Psoas muscle (tissue), 8 donors: ENCODE measurements around the gene ACSF2. TPM values are rescaled to one million over a fixed set of nuclear protein-coding genes. Genes with fewer than 3 reads are reported as not detected.

Source experiments
- ATAC-seq, 4 donors: fragments of 200-7000 bp; cut with Tn5 transposase; one replicate each; pipeline ENCODE4 v1.9.1; 2020; ENCODE audit warnings: moderate library complexity in 3 of 4, mild to moderate bottlenecking in 2 of 4
- DNase-seq, 2 donors: peaks; one replicate each; pipeline ENCODE4 v3.0.0-alpha.2; 2020
- H3K27ac ChIP-seq: fragments of 200-600 bp; one replicate; pipeline ENCODE4 v1.8.0; 2022
- H3K27me3 ChIP-seq, 3 donors: fragments of 200-600 bp in 1 of 3; one replicate each; pipeline versions ENCODE4 v1.6.1 to v1.8.0; 2013 to 2022; ENCODE audit warnings: low read length in 2 of 3, mild to moderate bottlenecking in 2 of 3, moderate library complexity in 1 of 3; ENCODE audit not compliant: insufficient read depth in 3 of 3
- H3K36me3 ChIP-seq, 2 donors: fragments of 200-600 bp in 1 of 2; one replicate each; pipeline versions ENCODE4 v1.6.1 to v1.8.0; 2013 to 2022; ENCODE audit warnings: low read depth in 1 of 2, mild to moderate bottlenecking in 1 of 2, moderate library complexity in 1 of 2; ENCODE audit not compliant: insufficient read depth in 1 of 2
- H3K4me1 ChIP-seq: fragments of 200-600 bp; one replicate; pipeline ENCODE4 v1.8.0; 2022
- H3K4me3 ChIP-seq: fragments of 200-600 bp; one replicate; pipeline ENCODE4 v1.8.0; 2022; ENCODE audit warnings: mild to moderate bottlenecking
- H3K9me3 ChIP-seq: fragments of 200-600 bp; one replicate; pipeline ENCODE4 v1.8.0; 2022
- CTCF ChIP-seq: fragments of 200-600 bp; IDR thresholded peaks from one replicate; pipeline ENCODE4 v1.8.0; 2022; ENCODE audit warnings: antibody characterized with exemption
- WGBS, 3 donors: extraction: QIAGEN DNeasy Blood & Tissue Kit; methylation state at CpG; one replicate each; pipeline versions ENCODE4 v1.1.6 to v1.1.7; 2013; 5-methylcytosine and 5-hydroxymethylcytosine counted together
- intact Hi-C, 2 donors: fragments of 100-400 bp; cut with DNase I; formaldehyde crosslinking; loops; one replicate each; pipeline versions ENCODE4 v1.11.0 to v1.14.2; 2022
- polyA plus RNA-seq, 3 donors: library from polyadenylated mRNA; stranded (reverse); fragments of 200-250 nt; gene quantifications; one replicate each; pipeline ENCODE4 v1.2.3, GENCODE V29; 2013
- total RNA-seq, 4 donors: library from RNA; stranded (reverse); fragmentation: NEBNext Ultra II Directional in 2 of 4; extraction: Animal tissue kit (Norgen Biotek cat#: 25700) in 2 of 4; gene quantifications; one replicate each; pipeline versions ENCODE4 v1.2.1 to v1.2.4, GENCODE V29; 2021 to 2023
- donor health status: healthy with polysubstance abuse.
- donor health status: DM: no; HTN: no; CAD: no; lungs with moderate emphysema.
- donor health status: Bipolar disorder and iron deficiency.
- donor health status: healthy.
- donor health status: DM: yes; HTN: yes; CAD: no.
- donor health status: DM: no; HTN: no; CAD: no.
- donor health status: DM: no; HTN: no; CAD: no.
- donor health status: DM: yes; HTN: yes; CAD: no.

Gene ACSF2
- total and polyA plus RNA-seq, 7 donors = 14.4 to 72.3 (median 35.5) TPM

GRCh38 chr17:50480142-50480764 lies 54.2 kb downstream of the ACSF2 start:
- peak overlapping the region; percentile 96 for H3K27ac ChIP-seq
- no peaks in the 10 kb centered on the region for H3K9me3 ChIP-seq
- DNase-seq (no peak), ATAC-seq (no peak)
- H3K27me3 ChIP-seq = no peaks in the 10 kb centered on the region
- intact Hi-C loops = loop anchor here (2.0 to 10.0 kb wide), 5 partner anchors 63 to 355 kb away; partner anchors contain the start of genes WFIKKN2 (in 2 of the 2), ANKRD40 (in 1 of the 2) and SPATA20 (in 1 of the 2)
- peak overlapping the region; percentile 93 for H3K4me3 ChIP-seq
- peaks cover 37% of the 10 kb centered on the region for H3K4me1 ChIP-seq
- no peak for TF ChIP-seq CTCF
- WGBS, 3 donors = 81 to 90% (median 82%) methylated on average over 7 of the region's 7 CpGs
- peaks cover 0 to 50% of the 10 kb centered on the region in 2 donors for H3K36me3 ChIP-seq

DNA sequence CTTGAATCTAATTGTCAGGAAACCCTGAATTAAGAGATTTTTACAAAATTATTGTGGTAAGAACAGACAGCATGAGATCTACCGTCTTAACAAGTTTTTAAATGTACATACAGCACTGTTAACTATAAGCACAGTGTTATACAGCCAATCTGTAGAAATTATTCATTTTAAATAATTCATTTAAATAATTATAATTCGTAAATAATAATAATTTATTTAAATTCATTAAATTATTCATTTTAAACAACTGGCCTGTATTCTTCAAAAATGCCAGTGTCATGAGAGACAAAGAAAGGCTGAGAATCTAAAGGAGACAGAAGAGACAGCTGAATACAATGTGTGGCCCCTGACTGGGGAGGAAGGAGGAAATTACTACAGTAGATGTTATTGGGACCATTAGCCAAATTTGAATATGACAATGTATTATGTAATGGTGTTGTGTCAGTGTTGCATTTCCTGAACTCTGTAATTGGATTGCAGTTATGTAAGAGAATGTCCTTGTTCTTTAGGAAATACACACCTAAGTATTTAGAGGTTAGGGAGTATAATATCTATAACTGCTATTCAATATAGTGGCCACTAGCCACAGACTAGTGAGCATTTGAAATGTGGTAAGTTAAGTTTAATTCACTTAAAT lies 55.0 kb downstream of the ACSF2 start:
- peaks cover 37% of the 10 kb centered on the region for H3K4me1 ChIP-seq

DNA sequence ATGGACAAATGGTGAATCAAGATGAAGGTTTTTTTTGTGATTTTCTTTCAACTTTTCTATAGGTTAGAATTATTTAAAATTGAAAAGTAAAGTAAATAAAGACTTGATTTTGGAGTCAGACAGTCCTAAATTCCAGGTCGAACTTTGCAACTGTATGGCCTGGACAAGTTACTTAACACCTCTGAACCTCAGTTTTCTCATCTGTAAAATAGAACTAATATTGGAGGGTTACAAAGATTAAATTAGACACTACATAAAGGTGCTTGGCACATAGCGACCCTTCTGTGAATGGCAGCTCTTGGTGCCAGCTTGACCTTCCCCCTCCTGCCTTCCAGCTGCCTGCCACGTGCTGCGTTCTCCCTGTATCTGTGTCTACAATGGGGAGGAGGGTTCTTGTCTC lies 55.6 kb downstream of the ACSF2 start:
- 57 to 79% (median 66%) methylated on average over 4 of the region's 4 CpGs for WGBS, 3 donors
- DNase-seq = no peak
- intact Hi-C loops = loop anchor here (2.0 to 10.0 kb wide), 5 partner anchors 61 to 353 kb away; partner anchors contain the start of genes WFIKKN2 (in 2 of the 2), ANKRD40 (in 1 of the 2) and SPATA20 (in 1 of the 2)
- no peaks in the 10 kb centered on the region for H3K9me3 ChIP-seq
- ATAC-seq = no peak
- peaks cover 0 to 64% of the 10 kb centered on the region in 2 donors for H3K36me3 ChIP-seq
- peak overlapping the region; percentile 96 for H3K27ac ChIP-seq
- no peak for TF ChIP-seq CTCF
- H3K4me1 ChIP-seq = peaks cover 37% of the 10 kb centered on the region
- H3K27me3 ChIP-seq = no peaks in the 10 kb centered on the region
- H3K4me3 ChIP-seq = no peak overlapping the region

More for the DNA sequence above, 55.0 kb downstream of the ACSF2 start:
- Histone ChIP-seq H3K27ac (peak overlapping the region; percentile 96), H3K36me3 (peaks cover 0 to 58% of the 10 kb centered on the region in 2 donors), H3K27me3 (no peaks in the 10 kb centered on the region), H3K9me3 (no peaks in the 10 kb centered on the region), H3K4me3 (no peak overlapping the region)
- no peak for ATAC-seq
- intact Hi-C loops = loop anchor here (2.0 to 10.0 kb wide), 5 partner anchors 62 to 354 kb away; partner anchors contain the start of genes WFIKKN2 (in 2 of the 2), ANKRD40 (in 1 of the 2) and SPATA20 (in 1 of the 2)
- WGBS, 3 donors = 81 to 91% (median 89%) methylated on average over 2 of the region's 2 CpGs
- TF ChIP-seq CTCF = no peak
- no peak for DNase-seq

- Histone ChIP-seq H3K4me3 (no peak overlapping the region), H3K36me3 (peaks cover 0 to 69% of the 10 kb centered on the region in 2 donors), H3K9me3 (no peaks in the 10 kb centered on the region), H3K27ac (peak overlapping the region; percentile 96), H3K27me3 (no peaks in the 10 kb centered on the region), H3K4me1 (peaks cover 37% of the 10 kb centered on the region)
- TF ChIP-seq CTCF = no peak
- intact Hi-C loops = loop anchor here (5.0 to 10.0 kb wide), 4 partner anchors 65 to 353 kb away; partner anchors contain the start of genes WFIKKN2 (in 2 of the 2), ANKRD40 (in 1 of the 2) and SPATA20 (in 1 of the 2)
- 76 to 87% (median 79%) methylated on average over 23 of the region's 23 CpGs for WGBS, 3 donors
- DNase-seq = peak in 1 of 2 donors; percentile 57
- peak in 1 of 4 donors; percentile 0 for ATAC-seq
These were observed 56.1 kb downstream of the ACSF2 start for GRCh38 chr17:50482110-50482509.
